H1 (cell line): ENCODE measurements around the gene SFRP2. TPM values are rescaled to one million over a fixed set of nuclear protein-coding genes. Genes with fewer than 3 reads are reported as not detected.

Source experiments
- CTCF ChIA-PET: fragments of 300-600 bp; sonication (Branson Sonifier 250); formaldehyde crosslinking; loops from one replicate; lab custom pipeline; 2021; ENCODE audit not compliant: partially characterized antibody; lab: Charles Lee
- POLR2A ChIA-PET: fragments of 300-600 bp; sonication (Branson Sonifier 250); formaldehyde crosslinking; loops from one replicate; lab custom pipeline; 2021; ENCODE audit warnings: inconsistent platforms; ENCODE audit not compliant: partially characterized antibody; lab: Charles Lee
- DNase-seq, 2 experiments: peaks; one replicate each; pipeline versions ENCODE4 v3.0.0 to v3.0.0-alpha.2; 2010 to 2022; ENCODE audit warnings: low spot score in 2 of 2, low read depth in 1 of 2, mixed read lengths in 1 of 2
- FAIRE-seq: peaks from 2 replicates; lab custom pipeline; 2011; peaks lifted over from hg19 to GRCh38; lab: Jason Lieb, UNC
- H2AFZ ChIP-seq: 2 replicates; pipeline ENCODE4 v1.8.1; 2012; ENCODE audit warnings: low read length, inconsistent platforms
- H2AK5ac ChIP-seq: 2 replicates; pipeline ENCODE4 v1.6.1; 2013; ENCODE audit warnings: low read depth, low read length
- H2BK120ac ChIP-seq: replicated peaks from 2 replicates; pipeline ENCODE3; 2013; ENCODE audit warnings: low read depth, low read length, inconsistent platforms
- H2BK12ac ChIP-seq: 2 replicates; pipeline ENCODE4 v1.6.1; 2013; ENCODE audit warnings: low read depth, low read length
- H2BK15ac ChIP-seq: 2 replicates; pipeline ENCODE4 v1.6.1; 2013; ENCODE audit warnings: low read length
- H2BK20ac ChIP-seq: 2 replicates; pipeline ENCODE4 v1.6.1; 2013; ENCODE audit warnings: low read length
- H2BK5ac ChIP-seq: 2 replicates; pipeline ENCODE4 v1.6.1; 2013; ENCODE audit warnings: low read depth, low read length
- H3K14ac ChIP-seq: 2 replicates; pipeline ENCODE4 v1.6.1; 2013; ENCODE audit warnings: inconsistent platforms; ENCODE audit not compliant: insufficient read length
- H3K18ac ChIP-seq: 2 replicates; pipeline ENCODE4 v1.6.1; 2013; ENCODE audit warnings: low read length; ENCODE audit errors: extremely low read depth
- H3K23ac ChIP-seq: 2 replicates; pipeline ENCODE4 v1.6.1; 2013; ENCODE audit warnings: inconsistent platforms; ENCODE audit not compliant: insufficient read length
- H3K23me2 ChIP-seq: 2 replicates; pipeline ENCODE4 v1.6.1; 2013; ENCODE audit warnings: low read depth, low read length
- H3K27ac ChIP-seq: 2 replicates; pipeline ENCODE4 v1.6.1; 2011; ENCODE audit warnings: low read depth, low read length, inconsistent platforms
- H3K27me3 ChIP-seq, 4 experiments: replicated peaks in 1 of 4; 1 replicate in 1 of 4; 2 replicates in 3 of 4; pipeline versions ENCODE4 v1.6.1 to v1.8.1; 2011 to 2013; ENCODE audit warnings: low read length in 3 of 4, mild to moderate bottlenecking in 3 of 4, inconsistent platforms in 2 of 4, mixed read lengths in 2 of 4, moderate library complexity in 1 of 4; ENCODE audit not compliant: control insufficient read depth in 3 of 4, insufficient read depth in 3 of 4; ENCODE audit errors: extremely low read depth in 1 of 4
- H3K36me3 ChIP-seq, 4 experiments: 2 replicates each; pipeline versions ENCODE4 v1.6.1 to v1.8.1; 2011 to 2013; ENCODE audit warnings: mild to moderate bottlenecking in 4 of 4, low read length in 3 of 4, moderate library complexity in 2 of 4, control low read depth in 1 of 4, inconsistent platforms in 1 of 4; ENCODE audit not compliant: insufficient read depth in 4 of 4, control insufficient read depth in 2 of 4
- H3K4ac ChIP-seq: replicated peaks from 2 replicates; pipeline ENCODE3; 2013; ENCODE audit warnings: low read length, low read depth, mixed read lengths, inconsistent platforms; ENCODE audit not compliant: insufficient read length
- H3K4me1 ChIP-seq, 4 experiments: replicated peaks in 1 of 4; 1 replicate in 1 of 4; 2 replicates in 3 of 4; pipeline versions ENCODE4 v1.6.1 to v1.8.1; 2011 to 2013; ENCODE audit warnings: low read length in 3 of 4, inconsistent platforms in 2 of 4, mixed read lengths in 1 of 4; ENCODE audit not compliant: insufficient read depth in 4 of 4, control insufficient read depth in 3 of 4
- H3K4me2 ChIP-seq, 2 experiments: 2 replicates each; pipeline versions ENCODE4 v1.6.1 to v1.8.1; 2011 to 2013; ENCODE audit warnings: low read depth in 2 of 2, low read length in 2 of 2, control low read depth in 1 of 2, inconsistent platforms in 1 of 2, mild to moderate bottlenecking in 1 of 2; ENCODE audit not compliant: insufficient read depth in 1 of 2
- H3K4me3 ChIP-seq, 4 experiments: fragments of 200-600, 300-600 bp in 1 of 4; sonication (generic), shearing (Covaris generic), sonication (Bioruptor Twin) in 1 of 4; 2 replicates each; pipeline versions ENCODE4 v1.5.1 to v1.8.1; 2011 to 2016; ENCODE audit warnings: low read length in 4 of 4, low read depth in 3 of 4, control low read depth in 2 of 4, inconsistent platforms in 2 of 4, mild to moderate bottlenecking in 2 of 4, mixed read lengths in 1 of 4, moderate library complexity in 1 of 4; ENCODE audit not compliant: insufficient read depth in 2 of 4; ENCODE audit errors: extremely low read depth in 1 of 4
- H3K56ac ChIP-seq: replicated peaks from 2 replicates; pipeline ENCODE3; 2013; ENCODE audit warnings: low read depth, mild to moderate bottlenecking, mixed read lengths, low read length, inconsistent platforms; ENCODE audit not compliant: insufficient read length
- H3K79me1 ChIP-seq: 2 replicates; pipeline ENCODE4 v1.6.1; 2013; ENCODE audit warnings: low read depth, low read length, control low read depth
- H3K79me2 ChIP-seq, 2 experiments: 2 replicates each; pipeline versions ENCODE4 v1.6.1 to v1.8.1; 2012 to 2013; ENCODE audit warnings: low read length in 2 of 2, mild to moderate bottlenecking in 2 of 2, inconsistent platforms in 1 of 2; ENCODE audit not compliant: insufficient read depth in 2 of 2, control insufficient read depth in 1 of 2
- H3K9ac ChIP-seq, 4 experiments: replicated peaks in 1 of 4; 1 replicate in 1 of 4; 2 replicates in 3 of 4; pipeline versions ENCODE4 v1.6.1 to v1.8.1; 2011 to 2013; ENCODE audit warnings: low read depth in 3 of 4, low read length in 3 of 4, control low read depth in 2 of 4, mild to moderate bottlenecking in 2 of 4, moderate library complexity in 2 of 4, inconsistent platforms in 1 of 4; ENCODE audit errors: extremely low read depth in 1 of 4
- H3K9me3 ChIP-seq, 2 experiments: 2 replicates each; pipeline versions ENCODE4 v1.6.1 to v1.8.1; 2012 to 2013; ENCODE audit warnings: mild to moderate bottlenecking in 2 of 2, moderate library complexity in 2 of 2, control low read depth in 1 of 2, inconsistent platforms in 1 of 2, low read depth in 1 of 2, low read length in 1 of 2, mixed read lengths in 1 of 2; ENCODE audit not compliant: insufficient read depth in 2 of 2
- H4K20me1 ChIP-seq, 2 experiments: replicated peaks in 1 of 2; 2 replicates each; pipeline versions ENCODE3 to v1.8.1; 2011 to 2013; ENCODE audit warnings: inconsistent platforms in 2 of 2, low read length in 2 of 2, mild to moderate bottlenecking in 1 of 2; ENCODE audit not compliant: insufficient read depth in 2 of 2, control insufficient read depth in 1 of 2
- H4K5ac ChIP-seq: 2 replicates; pipeline ENCODE4 v1.6.1; 2013; ENCODE audit warnings: low read length, low read depth, mixed read lengths, inconsistent platforms; ENCODE audit not compliant: insufficient read length
- H4K8ac ChIP-seq: 2 replicates; pipeline ENCODE4 v1.8.0; 2013; ENCODE audit warnings: mild to moderate bottlenecking, moderate library complexity, low read length, inconsistent platforms; ENCODE audit not compliant: insufficient read depth; ENCODE audit errors: extremely low read depth
- H4K91ac ChIP-seq: replicated peaks from 2 replicates; pipeline ENCODE3; 2013; ENCODE audit warnings: low read length, mixed read lengths, inconsistent platforms; ENCODE audit not compliant: insufficient read length
- polyA plus RNA-seq, 7 experiments: library from polyadenylated mRNA; depleted of rRNA in 3 of 7; stranded (reverse) in 5 of 7; unstranded in 2 of 7; fragments of >200 nt in 5 of 7; fragments of 200-250 nt in 2 of 7; gene quantifications; 1 replicate in 5 of 7; 2 replicates in 1 of 7; 4 replicates in 1 of 7; pipeline versions ENCODE4 v1.2.1 to v1.2.3, GENCODE V29; 2011 to 2013; ENCODE audit warnings: missing spikeins in 2 of 7, mixed read lengths in 2 of 7
- total RNA-seq: library from RNA; stranded (reverse); fragmentation: NEBNext Ultra II Directional; extraction: Animal tissue kit (Norgen Biotek cat#: 25700); gene quantifications from 2 replicates; pipeline ENCODE4 v1.2.1, GENCODE V29; 2021
- TF ChIP-seq, protein P1 (sequence below): fragments of 300-600 bp; sonication (generic); IDR thresholded peaks from 2 replicates; pipeline ENCODE4 v1.7.1; 2012; ENCODE audit warnings: low read length, moderate library complexity, mild to moderate bottlenecking, inconsistent platforms; ENCODE audit not compliant: insufficient replicate concordance

SFRP2 gene
- total and polyA plus RNA-seq, 2 of the 8 experiments (the other 6 are each of a cell fraction or from before 2014, with no cell fraction given): 108 to 342 TPM

DNA sequence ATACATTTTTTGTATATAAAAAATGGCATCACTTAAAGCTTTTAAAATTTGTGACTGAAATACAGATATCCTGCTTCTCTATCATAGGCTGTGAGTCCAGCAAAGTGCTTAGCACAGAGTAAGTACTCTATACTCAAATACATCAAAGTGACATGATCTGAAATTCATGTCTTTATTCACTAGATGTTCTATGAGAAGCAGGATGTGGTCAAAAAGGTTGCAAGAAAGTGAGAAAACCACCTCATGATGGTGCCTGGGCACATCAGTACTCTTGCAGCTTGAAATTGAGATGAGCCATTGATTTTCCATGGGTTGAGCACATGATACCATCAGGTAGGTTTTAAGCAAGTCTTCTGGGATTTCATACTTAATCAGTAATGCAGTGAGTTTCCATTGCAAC is 20.4 kb upstream of the SFRP2 start:
- Histone ChIP-seq H3K27ac (no peak overlapping the region), H4K91ac (no peak overlapping the region), H3K79me1 (no peaks in the 10 kb centered on the region), H3K27me3 (peaks cover 0 to 1% (median 0%) of the 10 kb centered on the region in 4 experiments; a peak in 1 of 7 replicates), H3K18ac (no peak overlapping the region), H3K9ac (no peak overlapping the region), H3K36me3 (peaks cover 0 to 4% (median 0%) of the 10 kb centered on the region in 4 experiments; a peak in 2 of 8 replicates), H4K5ac (no peak overlapping the region), H3K9me3 (peaks cover 0 to 10% of the 10 kb centered on the region in 2 experiments; a peak in 2 of 4 replicates), H3K56ac (no peak overlapping the region), H2BK15ac (no peak overlapping the region), H3K23ac (no peak overlapping the region), H4K8ac (no peak overlapping the region), H3K4me1 (no peaks in the 10 kb centered on the region; a peak in 1 of 7 replicates), H3K23me2 (no peaks in the 10 kb centered on the region), H3K4me3 (no peak overlapping the region), H3K14ac (no peak overlapping the region), H2AK5ac (no peak overlapping the region), H2BK12ac (no peak overlapping the region), H3K4ac (no peak overlapping the region), H3K4me2 (no peak overlapping the region), H2AFZ (no peak overlapping the region), H3K79me2 (no peaks in the 10 kb centered on the region), H2BK20ac (no peak overlapping the region), H2BK120ac (no peak overlapping the region), H4K20me1 (no peaks in the 10 kb centered on the region), H2BK5ac (no peak overlapping the region)
- ChIA-PET CTCF (no interaction called here), POLR2A (no interaction called here)
- DNase-seq: no peak
- FAIRE-seq: no peak
- TF ChIP-seq, protein P1, sequence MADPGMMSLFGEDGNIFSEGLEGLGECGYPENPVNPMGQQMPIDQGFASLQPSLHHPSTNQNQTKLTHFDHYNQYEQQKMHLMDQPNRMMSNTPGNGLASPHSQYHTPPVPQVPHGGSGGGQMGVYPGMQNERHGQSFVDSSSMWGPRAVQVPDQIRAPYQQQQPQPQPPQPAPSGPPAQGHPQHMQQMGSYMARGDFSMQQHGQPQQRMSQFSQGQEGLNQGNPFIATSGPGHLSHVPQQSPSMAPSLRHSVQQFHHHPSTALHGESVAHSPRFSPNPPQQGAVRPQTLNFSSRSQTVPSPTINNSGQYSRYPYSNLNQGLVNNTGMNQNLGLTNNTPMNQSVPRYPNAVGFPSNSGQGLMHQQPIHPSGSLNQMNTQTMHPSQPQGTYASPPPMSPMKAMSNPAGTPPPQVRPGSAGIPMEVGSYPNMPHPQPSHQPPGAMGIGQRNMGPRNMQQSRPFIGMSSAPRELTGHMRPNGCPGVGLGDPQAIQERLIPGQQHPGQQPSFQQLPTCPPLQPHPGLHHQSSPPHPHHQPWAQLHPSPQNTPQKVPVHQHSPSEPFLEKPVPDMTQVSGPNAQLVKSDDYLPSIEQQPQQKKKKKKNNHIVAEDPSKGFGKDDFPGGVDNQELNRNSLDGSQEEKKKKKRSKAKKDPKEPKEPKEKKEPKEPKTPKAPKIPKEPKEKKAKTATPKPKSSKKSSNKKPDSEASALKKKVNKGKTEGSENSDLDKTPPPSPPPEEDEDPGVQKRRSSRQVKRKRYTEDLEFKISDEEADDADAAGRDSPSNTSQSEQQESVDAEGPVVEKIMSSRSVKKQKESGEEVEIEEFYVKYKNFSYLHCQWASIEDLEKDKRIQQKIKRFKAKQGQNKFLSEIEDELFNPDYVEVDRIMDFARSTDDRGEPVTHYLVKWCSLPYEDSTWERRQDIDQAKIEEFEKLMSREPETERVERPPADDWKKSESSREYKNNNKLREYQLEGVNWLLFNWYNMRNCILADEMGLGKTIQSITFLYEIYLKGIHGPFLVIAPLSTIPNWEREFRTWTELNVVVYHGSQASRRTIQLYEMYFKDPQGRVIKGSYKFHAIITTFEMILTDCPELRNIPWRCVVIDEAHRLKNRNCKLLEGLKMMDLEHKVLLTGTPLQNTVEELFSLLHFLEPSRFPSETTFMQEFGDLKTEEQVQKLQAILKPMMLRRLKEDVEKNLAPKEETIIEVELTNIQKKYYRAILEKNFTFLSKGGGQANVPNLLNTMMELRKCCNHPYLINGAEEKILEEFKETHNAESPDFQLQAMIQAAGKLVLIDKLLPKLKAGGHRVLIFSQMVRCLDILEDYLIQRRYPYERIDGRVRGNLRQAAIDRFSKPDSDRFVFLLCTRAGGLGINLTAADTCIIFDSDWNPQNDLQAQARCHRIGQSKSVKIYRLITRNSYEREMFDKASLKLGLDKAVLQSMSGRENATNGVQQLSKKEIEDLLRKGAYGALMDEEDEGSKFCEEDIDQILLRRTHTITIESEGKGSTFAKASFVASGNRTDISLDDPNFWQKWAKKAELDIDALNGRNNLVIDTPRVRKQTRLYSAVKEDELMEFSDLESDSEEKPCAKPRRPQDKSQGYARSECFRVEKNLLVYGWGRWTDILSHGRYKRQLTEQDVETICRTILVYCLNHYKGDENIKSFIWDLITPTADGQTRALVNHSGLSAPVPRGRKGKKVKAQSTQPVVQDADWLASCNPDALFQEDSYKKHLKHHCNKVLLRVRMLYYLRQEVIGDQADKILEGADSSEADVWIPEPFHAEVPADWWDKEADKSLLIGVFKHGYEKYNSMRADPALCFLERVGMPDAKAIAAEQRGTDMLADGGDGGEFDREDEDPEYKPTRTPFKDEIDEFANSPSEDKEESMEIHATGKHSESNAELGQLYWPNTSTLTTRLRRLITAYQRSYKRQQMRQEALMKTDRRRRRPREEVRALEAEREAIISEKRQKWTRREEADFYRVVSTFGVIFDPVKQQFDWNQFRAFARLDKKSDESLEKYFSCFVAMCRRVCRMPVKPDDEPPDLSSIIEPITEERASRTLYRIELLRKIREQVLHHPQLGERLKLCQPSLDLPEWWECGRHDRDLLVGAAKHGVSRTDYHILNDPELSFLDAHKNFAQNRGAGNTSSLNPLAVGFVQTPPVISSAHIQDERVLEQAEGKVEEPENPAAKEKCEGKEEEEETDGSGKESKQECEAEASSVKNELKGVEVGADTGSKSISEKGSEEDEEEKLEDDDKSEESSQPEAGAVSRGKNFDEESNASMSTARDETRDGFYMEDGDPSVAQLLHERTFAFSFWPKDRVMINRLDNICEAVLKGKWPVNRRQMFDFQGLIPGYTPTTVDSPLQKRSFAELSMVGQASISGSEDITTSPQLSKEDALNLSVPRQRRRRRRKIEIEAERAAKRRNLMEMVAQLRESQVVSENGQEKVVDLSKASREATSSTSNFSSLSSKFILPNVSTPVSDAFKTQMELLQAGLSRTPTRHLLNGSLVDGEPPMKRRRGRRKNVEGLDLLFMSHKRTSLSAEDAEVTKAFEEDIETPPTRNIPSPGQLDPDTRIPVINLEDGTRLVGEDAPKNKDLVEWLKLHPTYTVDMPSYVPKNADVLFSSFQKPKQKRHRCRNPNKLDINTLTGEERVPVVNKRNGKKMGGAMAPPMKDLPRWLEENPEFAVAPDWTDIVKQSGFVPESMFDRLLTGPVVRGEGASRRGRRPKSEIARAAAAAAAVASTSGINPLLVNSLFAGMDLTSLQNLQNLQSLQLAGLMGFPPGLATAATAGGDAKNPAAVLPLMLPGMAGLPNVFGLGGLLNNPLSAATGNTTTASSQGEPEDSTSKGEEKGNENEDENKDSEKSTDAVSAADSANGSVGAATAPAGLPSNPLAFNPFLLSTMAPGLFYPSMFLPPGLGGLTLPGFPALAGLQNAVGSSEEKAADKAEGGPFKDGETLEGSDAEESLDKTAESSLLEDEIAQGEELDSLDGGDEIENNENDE: no peak
